T-helper 9 cell (primary cell): Measurements from ENCODE around the gene TENT5C.

Experiments used
- DNase-seq: peaks from one replicate; pipeline ENCODE4 v3.0.0-alpha.2; 2020

TENT5C gene

GRCh38 chr1:117615474-117615873, 9.6 kb downstream of the TENT5C start:
- no peak for DNase-seq

GRCh38 chr1:117616356-117616755, 10.5 kb downstream of the TENT5C start:
- no peak for DNase-seq

DNA sequence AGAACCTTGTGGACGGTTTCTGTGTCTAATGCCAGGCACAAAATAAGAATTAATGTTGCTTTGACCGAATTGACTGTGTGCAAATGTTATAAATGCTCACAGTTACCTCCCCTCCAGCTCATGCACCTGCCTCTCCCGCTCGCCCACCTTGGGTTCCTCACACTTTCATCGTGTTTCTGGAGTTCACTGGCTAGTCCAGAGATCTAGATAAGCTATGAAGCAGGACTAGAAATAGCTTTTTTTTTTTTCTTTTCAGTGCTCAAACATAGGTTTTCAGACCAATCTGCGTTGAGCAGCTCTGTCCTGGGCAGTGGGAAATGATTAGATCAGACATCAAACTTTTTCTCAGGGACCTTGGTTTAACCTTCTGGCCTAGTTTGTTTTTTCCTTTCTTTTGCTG, 11.1 kb downstream of the TENT5C start:
- DNase-seq: no peak

DNA sequence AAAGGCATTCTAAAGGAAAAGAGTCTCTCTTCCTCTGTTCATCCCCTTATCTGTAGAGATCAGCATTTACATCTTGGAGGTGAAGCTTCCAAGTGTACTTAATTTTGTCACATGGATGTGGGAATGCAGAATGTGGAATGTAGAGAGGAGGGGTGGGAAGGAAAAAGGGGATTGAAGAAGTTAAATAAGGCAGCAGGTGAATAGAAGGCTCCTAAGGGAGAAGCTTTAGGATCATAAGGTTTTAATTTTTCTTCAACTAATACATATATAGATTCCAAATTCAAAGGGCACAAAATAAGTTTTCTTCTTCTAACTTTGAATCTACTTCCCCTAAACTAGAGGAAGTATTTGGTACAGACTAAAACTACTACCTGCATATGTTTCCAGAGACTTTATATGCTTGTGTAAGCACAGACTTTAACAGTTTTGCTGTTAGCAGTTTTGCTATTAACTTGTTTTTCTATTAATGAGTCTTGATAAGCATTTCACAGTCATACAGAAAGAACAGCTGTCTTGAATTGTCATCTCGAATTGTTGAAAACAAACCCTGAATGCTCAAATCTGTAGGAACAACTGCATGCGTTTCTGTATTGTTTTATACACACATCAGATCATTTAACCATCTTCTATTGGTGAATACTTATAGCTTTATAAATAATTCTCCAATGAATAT, 12.7 kb downstream of the TENT5C start:
- DNase-seq: no peak

- no peak for DNase-seq
These were observed 14.6 kb downstream of the TENT5C start for GRCh38 chr1:117620440-117620839.

DNA sequence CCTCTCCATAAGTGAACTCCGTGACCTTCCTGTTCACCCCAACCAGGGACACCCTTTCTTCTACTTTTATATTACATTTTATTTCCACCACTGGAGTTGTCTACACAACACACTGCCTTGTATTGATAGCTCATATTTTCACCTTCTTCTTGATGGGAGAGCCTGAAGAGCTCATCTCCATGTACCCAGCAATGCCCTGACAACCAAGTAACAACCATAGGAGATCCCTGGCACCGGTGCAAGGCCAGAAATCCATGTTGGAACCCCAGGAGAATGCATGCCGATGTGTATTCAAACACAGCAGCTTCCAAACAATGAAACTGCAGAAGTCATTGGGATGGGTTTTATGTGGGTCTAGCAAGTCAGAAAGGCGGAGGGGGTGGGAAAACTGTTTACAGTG, 15.5 kb downstream of the TENT5C start:
- DNase-seq: no peak

GRCh38 chr1:117622726-117623125, 16.9 kb downstream of the TENT5C start:
- DNase-seq: no peak

- no peak for DNase-seq
These were observed 17.3 kb downstream of the TENT5C start for GRCh38 chr1:117623141-117623540.

GRCh38 chr1:117623698-117624097, 17.9 kb downstream of the TENT5C start:
- DNase-seq: no peak

DNA sequence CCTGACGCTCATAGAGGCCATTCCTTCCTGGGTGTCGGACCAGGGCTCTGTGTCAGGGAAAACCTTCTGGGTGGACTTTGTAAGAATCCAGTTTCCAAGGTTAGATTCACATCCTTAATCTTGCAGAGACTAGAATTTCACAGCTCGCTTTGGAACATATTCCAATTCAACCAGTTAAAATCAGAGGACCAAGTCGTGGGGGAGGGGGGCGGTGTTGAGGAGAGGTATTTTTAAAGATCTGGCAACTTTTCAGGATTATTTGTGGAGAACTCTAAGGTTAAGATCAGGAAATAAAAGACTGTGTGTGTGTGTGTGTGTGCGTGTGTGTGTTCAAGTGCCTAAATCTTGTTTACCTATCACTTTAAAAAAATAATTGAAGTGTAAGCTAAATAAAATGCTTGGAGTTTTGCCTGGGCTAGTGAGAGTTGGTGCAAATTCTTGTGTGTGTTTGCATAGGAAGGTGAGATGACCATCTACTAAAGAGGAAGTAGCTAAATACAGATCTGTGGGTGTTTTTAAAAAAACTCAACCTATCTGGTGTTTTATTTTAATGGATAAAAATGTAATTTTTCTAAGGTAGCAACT, 21.8 kb downstream of the TENT5C start:
- no peak for DNase-seq

DNA sequence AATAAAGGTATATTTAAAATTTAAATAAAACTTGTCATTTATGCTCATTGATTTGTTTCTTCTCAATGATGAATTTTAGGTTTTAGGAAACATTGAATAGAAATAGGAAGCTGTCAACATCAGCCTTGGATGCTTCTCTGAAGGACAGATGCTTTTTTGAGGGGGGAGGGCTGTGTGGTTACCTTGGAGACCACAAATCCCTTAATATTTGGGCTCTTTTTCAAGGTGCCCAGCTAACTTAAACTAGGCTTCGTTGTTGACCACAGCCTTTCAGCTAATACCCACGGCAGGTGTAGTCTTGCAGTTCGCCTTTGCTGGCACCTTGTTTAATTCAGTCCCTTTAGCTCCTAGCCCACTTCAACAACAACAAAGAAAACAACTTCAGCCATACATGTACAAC, 22.5 kb downstream of the TENT5C start:
- DNase-seq: no peak

GRCh38 chr1:117629625-117630422, 24.0 kb downstream of the TENT5C start:
- no peak for DNase-seq

DNA sequence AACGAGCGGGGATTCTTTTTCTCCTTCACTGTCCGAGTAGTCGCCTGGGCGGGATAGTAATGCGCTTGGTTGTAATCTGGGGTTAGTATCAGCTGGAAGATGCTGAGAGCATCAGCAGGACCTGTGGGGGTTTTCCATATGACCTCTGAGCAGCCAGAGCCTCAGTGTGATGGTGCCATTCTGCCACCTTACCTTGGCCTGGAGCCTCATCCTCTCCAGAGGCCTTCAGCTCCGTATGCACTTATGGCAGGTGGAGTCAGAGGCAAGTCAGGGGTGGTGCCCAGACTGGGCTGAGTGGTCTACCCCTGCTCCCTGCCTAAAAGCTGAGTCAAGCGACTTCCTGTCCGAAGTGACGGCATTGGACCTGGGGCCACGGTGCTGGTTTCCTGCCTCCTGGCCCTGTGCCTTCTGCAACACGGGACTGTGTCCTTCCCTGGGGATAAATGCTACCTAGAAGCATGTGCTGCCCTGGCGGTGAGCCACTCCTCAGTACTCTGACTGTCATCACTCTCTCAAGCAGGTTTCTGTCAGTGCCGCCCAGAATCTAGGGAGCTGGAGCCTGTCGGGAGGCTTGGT, 24.7 kb downstream of the TENT5C start:
- DNase-seq: no peak

- DNase-seq: no peak
These were observed 25.7 kb downstream of the TENT5C start for GRCh38 chr1:117631359-117632160.

GRCh38 chr1:117632269-117633067, 26.6 kb downstream of the TENT5C start:
- DNase-seq: no peak

GRCh38 chr1:117633068-117633345, 27.2 kb downstream of the TENT5C start:
- DNase-seq: no peak

DNA sequence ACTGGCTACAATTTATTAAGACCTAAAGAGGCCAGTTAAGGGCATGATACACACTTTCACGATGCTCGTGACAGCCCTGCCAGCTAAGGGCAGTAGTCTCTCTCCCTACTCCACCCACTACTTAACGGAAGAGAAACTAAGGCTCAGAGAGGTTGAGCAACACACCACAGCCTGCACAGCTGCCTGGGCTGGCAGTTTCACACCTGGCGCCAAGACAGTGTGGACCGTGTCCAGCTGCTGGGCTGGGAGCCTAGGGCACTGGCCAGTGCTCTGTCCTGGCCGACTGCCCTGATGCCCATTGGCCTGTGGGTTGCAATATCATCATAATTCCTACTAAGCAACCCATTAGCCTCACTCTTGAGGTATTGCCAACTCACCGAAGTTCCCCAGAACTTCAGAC, 27.6 kb downstream of the TENT5C start:
- no peak for DNase-seq

DNA sequence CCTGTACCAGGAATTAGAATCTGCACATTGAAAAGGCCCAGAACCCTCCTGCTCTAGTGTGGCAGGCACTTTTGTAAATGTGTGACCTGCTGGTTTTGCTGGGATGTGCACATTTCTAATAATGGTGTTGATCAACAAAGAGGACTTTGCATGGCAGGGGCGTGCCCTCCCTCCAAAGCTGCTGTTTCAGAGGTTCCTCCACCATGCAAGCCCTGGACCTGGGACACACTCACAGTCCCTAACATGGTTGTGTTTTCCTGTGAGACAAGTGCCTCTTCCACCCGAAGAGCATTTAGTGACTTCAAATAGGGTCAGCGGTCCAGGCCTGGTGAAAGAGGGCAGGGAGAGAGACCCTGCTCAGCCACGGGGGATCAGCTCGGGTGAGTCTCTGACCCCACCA, 28.1 kb downstream of the TENT5C start:
- DNase-seq: no peak

DNA sequence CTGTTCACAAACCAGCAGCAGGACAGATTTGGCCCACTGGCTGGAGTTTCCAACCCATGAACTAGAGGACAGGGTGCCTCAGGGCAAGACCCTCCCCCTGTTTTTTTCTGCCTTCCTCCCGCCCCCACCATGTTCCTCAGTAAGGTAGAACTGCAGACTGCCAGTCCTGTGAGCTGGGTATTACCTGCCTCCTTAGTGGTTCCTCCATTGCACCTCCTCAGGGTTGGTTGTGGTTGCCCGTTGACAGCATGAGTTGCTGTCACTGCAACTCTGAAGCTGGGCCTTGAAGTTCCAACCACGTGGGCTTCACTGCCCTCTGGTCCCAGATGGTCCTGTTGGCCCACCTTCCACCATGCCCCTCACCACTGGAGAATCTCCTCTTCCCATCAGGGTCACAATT, 28.8 kb downstream of the TENT5C start:
- DNase-seq: no peak

DNA sequence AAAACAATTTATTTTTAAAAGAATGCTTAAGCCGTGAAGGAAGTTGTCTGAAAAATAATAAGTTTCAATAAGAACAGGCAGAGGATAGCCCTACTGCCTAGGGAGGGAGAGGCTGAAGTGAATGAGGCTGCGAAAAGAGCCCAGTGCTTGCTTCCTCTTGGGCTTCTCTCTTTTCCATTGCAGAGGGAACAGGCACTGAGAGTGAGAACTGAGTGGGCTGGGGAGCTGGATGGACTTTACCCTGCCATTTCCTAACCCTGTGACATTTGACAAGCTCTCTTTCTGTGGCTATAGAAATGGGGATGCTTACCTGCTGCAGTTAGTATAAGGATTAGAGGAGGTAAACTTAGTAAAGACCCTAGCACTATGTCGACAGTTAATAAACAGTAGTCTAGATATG, 30.0 kb downstream of the TENT5C start:
- no peak for DNase-seq

DNA sequence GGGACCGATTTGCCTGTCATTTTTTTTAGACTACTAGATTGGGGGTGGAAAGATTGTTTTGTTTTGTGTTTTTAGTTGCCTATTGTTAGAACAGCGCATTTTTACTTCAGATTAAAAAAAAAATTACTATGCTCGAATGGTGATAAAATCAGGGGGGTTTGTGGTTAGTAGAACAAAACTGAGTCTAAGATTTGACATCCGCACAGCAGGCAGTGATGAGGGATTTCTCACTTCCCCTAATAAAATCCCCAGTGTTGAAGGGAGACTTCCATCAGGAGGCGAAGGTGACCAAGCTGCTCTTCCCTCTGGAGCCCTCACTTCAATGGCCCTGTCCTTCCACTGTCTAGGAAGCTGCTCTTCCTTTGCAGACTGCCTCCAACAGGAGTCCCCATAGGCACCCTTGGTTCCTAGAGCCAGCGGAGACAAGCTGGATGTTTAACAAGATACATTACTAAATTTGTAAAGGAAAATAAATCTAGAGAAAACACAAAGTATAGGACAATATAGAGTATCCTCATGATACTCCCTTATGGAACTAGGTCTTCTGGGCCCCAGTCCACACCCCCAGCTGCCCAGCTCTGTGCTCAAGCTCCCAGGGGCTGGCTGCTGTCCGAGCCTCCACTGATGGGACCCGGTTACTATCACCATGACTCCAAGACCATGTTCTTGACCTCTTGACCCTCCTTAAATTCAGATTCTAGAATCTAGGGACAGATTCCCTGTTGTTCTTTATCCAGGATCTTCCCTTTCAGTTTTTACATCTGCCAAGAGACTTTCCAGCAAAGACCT, 31.0 kb downstream of the TENT5C start:
- DNase-seq: no peak

DNA sequence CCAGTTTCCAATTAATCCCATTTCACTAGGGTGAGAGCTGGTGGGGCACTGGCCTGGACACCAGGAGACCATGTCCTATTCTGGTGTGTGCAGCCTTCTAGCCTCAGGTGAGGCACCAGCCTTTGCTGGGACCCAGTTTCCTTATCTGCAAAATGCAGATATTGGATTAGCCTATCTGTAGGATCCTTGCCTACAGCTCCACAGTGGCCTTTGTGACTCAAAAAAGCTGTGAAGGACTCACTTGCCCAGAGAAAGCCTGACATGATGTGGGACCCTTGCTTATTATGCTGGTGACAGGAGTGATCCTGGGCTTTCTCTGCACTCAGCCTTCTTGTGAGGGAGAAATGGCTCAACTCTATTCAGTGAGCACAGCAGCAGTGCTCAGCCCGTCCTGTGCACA, 32.3 kb downstream of the TENT5C start:
- no peak for DNase-seq
